Stomach (tissue), 4 donors: Measurements from ENCODE around the gene LRRC56.

Source experiments
- EP300 ChIP-seq: sonication (generic); formaldehyde crosslinking; IDR thresholded peaks from one replicate; pipeline ENCODE4 v1.6.1; 2017; ENCODE audit warnings: antibody characterized with exemption
- POLR2A ChIP-seq, 4 donors: fragments of 450-650 bp; IDR thresholded peaks; one replicate each; pipeline ENCODE4 v1.6.1; 2016; ENCODE audit warnings: antibody characterized with exemption in 4 of 4, control low read depth in 2 of 4, mild to moderate bottlenecking in 1 of 4, moderate library complexity in 1 of 4
- POLR2AphosphoS5 ChIP-seq, 3 donors: sonication (generic); formaldehyde crosslinking; IDR thresholded peaks; one replicate each; pipeline ENCODE4 v1.6.1; 2016; ENCODE audit warnings: antibody characterized with exemption in 3 of 3
- TF ChIP-seq, protein P1 (sequence below), 7 experiments: fragments of 450-650 bp in 4 of 7; fragments of 200-600 bp in 3 of 7; sonication (generic) in 3 of 7; IDR thresholded peaks; one replicate each; pipeline ENCODE4 v1.5.1; 2016 to 2019; ENCODE audit warnings: antibody characterized with exemption in 7 of 7, control low read depth in 2 of 7, mild to moderate bottlenecking in 1 of 7

DNA sequence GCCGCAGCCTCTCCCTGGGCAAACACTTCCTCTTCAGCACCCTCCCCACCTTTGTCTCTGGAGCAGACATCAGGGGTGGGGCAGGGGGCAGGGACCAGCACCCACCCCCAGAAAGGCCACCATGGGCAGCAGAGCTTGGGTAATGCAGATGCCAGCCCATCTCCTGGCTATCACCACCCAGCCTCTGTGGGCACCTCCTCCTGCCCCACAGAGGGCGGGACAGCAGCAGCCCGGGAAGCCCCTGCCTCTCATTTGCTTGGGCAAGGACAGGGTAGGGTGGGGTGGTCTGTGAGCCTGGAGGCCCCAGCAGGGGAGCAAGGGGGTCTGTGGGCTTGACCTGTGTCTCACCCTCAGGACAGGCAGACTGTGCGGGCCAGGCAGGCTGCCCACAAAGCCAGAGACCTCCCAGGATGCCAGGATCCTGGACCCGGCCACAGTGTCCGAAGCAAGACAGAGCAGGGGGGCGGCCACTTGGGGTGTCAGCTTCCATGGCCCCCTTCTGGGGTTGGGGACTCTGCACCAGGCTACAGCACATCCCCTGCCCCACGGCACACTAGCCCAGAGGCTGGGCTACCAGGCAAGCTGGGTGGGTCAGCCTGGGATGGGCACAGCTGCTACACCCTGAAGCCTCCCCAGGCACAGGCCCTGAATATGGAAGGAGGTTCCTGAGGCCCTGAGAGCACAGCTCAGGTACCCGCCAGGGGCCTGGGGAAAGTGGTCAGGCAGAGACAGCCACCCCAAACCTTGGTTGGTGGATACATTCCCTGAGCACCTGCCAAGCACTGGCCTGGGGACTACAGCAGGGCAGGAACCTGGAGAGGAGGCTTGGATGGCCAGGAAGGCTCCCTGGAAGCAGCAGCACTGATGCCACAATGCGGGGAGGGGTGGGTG is 34.8 kb upstream of the LRRC56 start:
- TF ChIP-seq, protein P1, sequence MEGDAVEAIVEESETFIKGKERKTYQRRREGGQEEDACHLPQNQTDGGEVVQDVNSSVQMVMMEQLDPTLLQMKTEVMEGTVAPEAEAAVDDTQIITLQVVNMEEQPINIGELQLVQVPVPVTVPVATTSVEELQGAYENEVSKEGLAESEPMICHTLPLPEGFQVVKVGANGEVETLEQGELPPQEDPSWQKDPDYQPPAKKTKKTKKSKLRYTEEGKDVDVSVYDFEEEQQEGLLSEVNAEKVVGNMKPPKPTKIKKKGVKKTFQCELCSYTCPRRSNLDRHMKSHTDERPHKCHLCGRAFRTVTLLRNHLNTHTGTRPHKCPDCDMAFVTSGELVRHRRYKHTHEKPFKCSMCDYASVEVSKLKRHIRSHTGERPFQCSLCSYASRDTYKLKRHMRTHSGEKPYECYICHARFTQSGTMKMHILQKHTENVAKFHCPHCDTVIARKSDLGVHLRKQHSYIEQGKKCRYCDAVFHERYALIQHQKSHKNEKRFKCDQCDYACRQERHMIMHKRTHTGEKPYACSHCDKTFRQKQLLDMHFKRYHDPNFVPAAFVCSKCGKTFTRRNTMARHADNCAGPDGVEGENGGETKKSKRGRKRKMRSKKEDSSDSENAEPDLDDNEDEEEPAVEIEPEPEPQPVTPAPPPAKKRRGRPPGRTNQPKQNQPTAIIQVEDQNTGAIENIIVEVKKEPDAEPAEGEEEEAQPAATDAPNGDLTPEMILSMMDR (IDR thresholded peaks at IDR 0.05): no peak
- TF ChIP-seq EP300 (no peak), POLR2AphosphoS5 (IDR thresholded peaks at IDR 0.05) (no peak), POLR2A (IDR thresholded peaks at IDR 0.05) (no peak)
